AG04450 (cell line): ENCODE measurements around the gene IL12RB2. TPM values are rescaled to one million over a fixed set of nuclear protein-coding genes. Genes with fewer than 3 reads are reported as not detected.

Experiments used
- CTCF ChIA-PET: fragments of 300-600, 350-600 bp; formaldehyde crosslinking; extraction: SDS; loops from one replicate; lab custom pipeline; 2022; ENCODE audit warnings: antibody characterized with exemption, inconsistent platforms; lab: Charles Lee
- POLR2A ChIA-PET: fragments of 350-600 bp; formaldehyde crosslinking; extraction: SDS; loops from one replicate; lab custom pipeline; 2021; ENCODE audit warnings: antibody characterized with exemption, inconsistent platforms; lab: Yijun Ruan, JAX
- DNase-seq: peaks from one replicate; pipeline ENCODE4 v3.0.0-alpha.2; 2011; ENCODE audit warnings: low read depth, low spot score
- H3K27ac ChIP-seq: one replicate; pipeline ENCODE4 v1.5.1; 2012; ENCODE audit warnings: low read depth, low read length, control low read depth
- H3K27me3 ChIP-seq: one replicate; pipeline ENCODE4 v1.6.0; 2012; ENCODE audit warnings: low read length; ENCODE audit not compliant: control insufficient read depth, insufficient read depth
- H3K4me3 ChIP-seq: 2 replicates; pipeline ENCODE4 v1.5.1; 2011; ENCODE audit warnings: mild to moderate bottlenecking, low read depth, low read length, control low read depth
- H3K9me3 ChIP-seq: 2 replicates; pipeline ENCODE4 v1.5.1; 2012; ENCODE audit warnings: low read length; ENCODE audit not compliant: control insufficient read depth, insufficient read depth
- polyA plus RNA-seq: library from polyadenylated mRNA; depleted of rRNA; stranded (reverse); fragments of >200 nt; gene quantifications from 2 replicates; pipeline ENCODE4 v1.2.3, GENCODE V29; 2011
- TF ChIP-seq, protein P1 (sequence below): IDR thresholded peaks from 2 replicates; pipeline ENCODE4 v1.5.1; 2011; ENCODE audit warnings: low read depth, low read length, control low read depth, inconsistent platforms

Gene IL12RB2
- polyA plus RNA-seq, 1 experiment: not detected

- ChIA-PET CTCF (interaction anchor here (1.1 kb wide), 1 partner anchor 163 kb away, joined by 3 read pairs; no protein-coding TSS in a partner anchor), POLR2A (no interaction called here)
- no peak for DNase-seq
- Histone ChIP-seq H3K27ac (no peak overlapping the region), H3K4me3 (no peak overlapping the region), H3K27me3 (no peaks in the 10 kb centered on the region), H3K9me3 (no peaks in the 10 kb centered on the region)
- TF ChIP-seq, protein P1, sequence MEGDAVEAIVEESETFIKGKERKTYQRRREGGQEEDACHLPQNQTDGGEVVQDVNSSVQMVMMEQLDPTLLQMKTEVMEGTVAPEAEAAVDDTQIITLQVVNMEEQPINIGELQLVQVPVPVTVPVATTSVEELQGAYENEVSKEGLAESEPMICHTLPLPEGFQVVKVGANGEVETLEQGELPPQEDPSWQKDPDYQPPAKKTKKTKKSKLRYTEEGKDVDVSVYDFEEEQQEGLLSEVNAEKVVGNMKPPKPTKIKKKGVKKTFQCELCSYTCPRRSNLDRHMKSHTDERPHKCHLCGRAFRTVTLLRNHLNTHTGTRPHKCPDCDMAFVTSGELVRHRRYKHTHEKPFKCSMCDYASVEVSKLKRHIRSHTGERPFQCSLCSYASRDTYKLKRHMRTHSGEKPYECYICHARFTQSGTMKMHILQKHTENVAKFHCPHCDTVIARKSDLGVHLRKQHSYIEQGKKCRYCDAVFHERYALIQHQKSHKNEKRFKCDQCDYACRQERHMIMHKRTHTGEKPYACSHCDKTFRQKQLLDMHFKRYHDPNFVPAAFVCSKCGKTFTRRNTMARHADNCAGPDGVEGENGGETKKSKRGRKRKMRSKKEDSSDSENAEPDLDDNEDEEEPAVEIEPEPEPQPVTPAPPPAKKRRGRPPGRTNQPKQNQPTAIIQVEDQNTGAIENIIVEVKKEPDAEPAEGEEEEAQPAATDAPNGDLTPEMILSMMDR: no peak
Measured at GRCh38 chr1:67377253-67377652, 69.6 kb downstream of the IL12RB2 start.

- no peak for DNase-seq
- Histone ChIP-seq H3K27ac (no peak overlapping the region), H3K4me3 (no peak overlapping the region), H3K27me3 (no peaks in the 10 kb centered on the region), H3K9me3 (peaks cover 8% of the 10 kb centered on the region)
- POLR2A ChIA-PET: no interaction called here
- TF ChIP-seq, protein P1: no peak
- CTCF ChIA-PET: no interaction called here
Measured at GRCh38 chr1:67381154-67381553, 73.5 kb downstream of the IL12RB2 start.

DNA sequence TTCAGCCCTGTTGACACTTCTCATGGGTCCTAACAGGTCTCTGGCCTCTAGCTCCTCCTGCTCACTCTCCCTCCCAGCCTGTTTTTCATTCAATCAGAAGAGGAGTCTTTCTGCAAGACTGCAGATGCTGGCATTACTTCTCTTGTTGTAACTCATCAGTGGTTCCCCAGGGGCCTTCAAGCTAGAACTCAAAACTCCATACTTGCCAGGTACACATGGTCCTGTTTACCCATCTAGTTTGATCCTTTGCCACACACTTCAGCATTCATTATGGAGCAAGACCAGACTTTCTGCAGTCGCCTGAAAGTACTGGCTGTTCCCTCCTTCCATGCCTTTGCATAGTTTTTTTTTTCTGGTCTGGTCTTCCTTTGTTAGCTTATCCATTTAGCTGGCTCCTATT lies 74.6 kb downstream of the IL12RB2 start:
- Histone ChIP-seq H3K9me3 (peaks cover 8% of the 10 kb centered on the region), H3K4me3 (no peak overlapping the region), H3K27me3 (no peaks in the 10 kb centered on the region), H3K27ac (no peak overlapping the region)
- TF ChIP-seq, protein P1: no peak
- POLR2A ChIA-PET: no interaction called here
- CTCF ChIA-PET: no interaction called here
- no peak for DNase-seq

DNA sequence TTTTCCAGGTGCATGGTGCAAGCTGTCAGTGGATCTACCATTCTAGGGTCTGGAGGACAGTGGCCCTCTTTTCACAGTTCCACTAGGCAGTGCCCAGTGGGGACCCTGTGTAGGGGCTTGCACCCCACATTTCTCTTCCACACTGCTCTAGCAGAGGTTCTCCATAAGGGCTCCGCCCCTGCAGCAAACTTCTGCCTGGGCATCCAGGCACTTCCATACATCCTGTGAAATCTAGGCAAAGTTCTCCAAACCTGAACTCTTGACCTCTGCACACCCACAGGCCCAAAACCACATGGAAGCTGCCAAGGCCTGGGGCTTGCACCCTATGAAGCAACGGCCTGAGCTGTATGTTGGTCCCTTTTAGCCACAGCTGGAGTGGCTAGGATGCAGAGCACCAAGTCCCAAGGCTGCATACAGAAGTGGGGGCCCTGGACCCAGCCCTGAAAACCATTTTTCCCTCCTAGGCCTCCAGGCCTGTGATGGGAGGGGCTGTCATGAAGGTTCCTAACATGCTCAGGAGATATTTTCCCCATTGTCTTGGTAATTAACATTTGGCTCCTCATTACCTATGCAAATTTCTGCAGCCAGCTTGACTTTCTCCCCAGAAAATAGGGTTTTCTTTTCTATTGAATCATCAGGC lies 76.4 kb downstream of the IL12RB2 start:
- H3K27me3 ChIP-seq: no peaks in the 10 kb centered on the region
- TF ChIP-seq, protein P1: no peak
- DNase-seq: no peak
- H3K27ac ChIP-seq: no peak overlapping the region
- ChIA-PET CTCF (no interaction called here), POLR2A (no interaction called here)
- no peak overlapping the region for H3K4me3 ChIP-seq
- peaks cover 8% of the 10 kb centered on the region for H3K9me3 ChIP-seq

- ChIA-PET CTCF (no interaction called here), POLR2A (interaction anchor here (0.7 kb wide), 1 partner anchor 68 kb away, joined by 3 read pairs; no protein-coding TSS in a partner anchor)
- DNase-seq: no peak
- Histone ChIP-seq H3K4me3 (no peak overlapping the region), H3K27ac (no peak overlapping the region), H3K27me3 (no peaks in the 10 kb centered on the region), H3K9me3 (no peaks in the 10 kb centered on the region; the same call in 1 of the 2 replicates)
- TF ChIP-seq, protein P1: no peak
Measured at GRCh38 chr1:67390041-67390887, 82.6 kb downstream of the IL12RB2 start.
